ENCODE data around the gene C20orf173. TPM values are rescaled to one million over a fixed set of nuclear protein-coding genes. Genes with fewer than 3 reads are reported as not detected.

C20orf173 gene
- total and polyA plus RNA-seq, 2 of the 13 experiments (the other 11 are each of a cell fraction or from before 2014, with no cell fraction given) = not detected

DNA sequence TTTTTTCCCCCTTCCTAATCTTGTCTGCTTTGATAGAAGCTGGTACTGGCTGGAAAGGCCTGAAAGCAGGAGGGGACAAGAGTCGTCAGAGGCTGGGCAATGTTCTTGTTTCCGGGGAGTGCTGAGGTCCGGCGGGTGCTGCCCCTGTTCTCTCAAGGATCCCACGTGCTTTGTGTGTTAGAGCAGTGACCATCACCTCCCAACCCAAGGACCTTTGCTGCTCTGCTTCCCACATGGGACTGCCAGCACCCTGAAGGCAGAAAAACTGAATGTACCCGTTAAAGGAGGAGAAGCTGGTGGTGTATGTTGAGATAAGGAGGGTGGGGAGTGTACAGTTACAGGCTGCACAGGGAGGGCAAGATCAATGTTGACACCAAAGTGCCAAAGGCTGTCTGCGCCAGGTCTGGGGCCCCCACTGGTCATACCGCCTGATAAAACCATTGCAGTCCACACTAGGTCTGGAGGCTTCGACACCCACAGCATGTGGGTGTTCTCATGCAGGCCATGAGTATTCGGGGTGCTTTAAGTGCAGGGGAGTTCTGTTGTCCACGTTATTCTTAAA is 15.0 kb downstream of the C20orf173 start:
- peaks cover 23 to 45% of the 10 kb centered on the region in 2 experiments for H3K36me3 ChIP-seq (replicated peaks in 1 of 2; ENCODE audit: control insufficient read depth in 1 of 2, insufficient read depth in 2 of 2, low read length in 2 of 2)
- ChIA-PET CTCF (ENCODE audit: low intra/inter-chr PET ratio, low total read pairs) (no interaction called here), POLR2A (interaction anchor here (1.8 kb wide), 1 partner anchor 28 kb away, joined by 4 read pairs; the partner anchor contains the start of gene ERGIC3)
- DNase-seq (ENCODE audit: low spot score) (no peak), FAIRE-seq (no peak), ATAC-seq (no peak; the same call in 2 of the 3 replicates)
- in situ Hi-C loops (cut with HindIII; ENCODE audit: extremely low pct_ligation_motif_present, low pct_unique_long_range_greater_than_20kb) (no loop called here), intact Hi-C loops (cut with micrococcal nuclease; ENCODE audit: unreplicated experiment) (no loop called here)
- H3K9ac ChIP-seq (ENCODE audit: insufficient read depth, low read depth, low read length) = no peak overlapping the region
- H3K4me2 ChIP-seq (ENCODE audit: low read depth, low read length) = no peak overlapping the region
- 94% methylated on average over 11 of the region's 11 CpGs for WGBS (ENCODE audit: low lambda C conversion rate)
- no TSS peak for BruUV-seq (replicated peaks)
- H3K4me3 ChIP-seq (replicated peaks in 1 of 3; ENCODE audit: insufficient read depth in 1 of 3, low read depth in 2 of 3, low read length in 3 of 3) = no peak overlapping the region
- H3K4me1 ChIP-seq (ENCODE audit: insufficient read depth, low read length) = peaks cover 13% of the 10 kb centered on the region
- H3K27me3 ChIP-seq (ENCODE audit: control insufficient read depth in 1 of 2, insufficient read depth in 2 of 2, low read length in 2 of 2) = no peaks in the 10 kb centered on the region
- H3K9me3 ChIP-seq (ENCODE audit: low read length) = no peaks in the 10 kb centered on the region
- H4K20me1 ChIP-seq (ENCODE audit: insufficient read depth, low read length) = no peaks in the 10 kb centered on the region
- H3K79me2 ChIP-seq (ENCODE audit: insufficient read depth, low read length) = no peaks in the 10 kb centered on the region
- no peak for TF ChIP-seq DNMT3B (CRISPR knock-in tag; conservative IDR thresholded peaks at IDR 0.05)
- TF ChIP-seq, protein P1, sequence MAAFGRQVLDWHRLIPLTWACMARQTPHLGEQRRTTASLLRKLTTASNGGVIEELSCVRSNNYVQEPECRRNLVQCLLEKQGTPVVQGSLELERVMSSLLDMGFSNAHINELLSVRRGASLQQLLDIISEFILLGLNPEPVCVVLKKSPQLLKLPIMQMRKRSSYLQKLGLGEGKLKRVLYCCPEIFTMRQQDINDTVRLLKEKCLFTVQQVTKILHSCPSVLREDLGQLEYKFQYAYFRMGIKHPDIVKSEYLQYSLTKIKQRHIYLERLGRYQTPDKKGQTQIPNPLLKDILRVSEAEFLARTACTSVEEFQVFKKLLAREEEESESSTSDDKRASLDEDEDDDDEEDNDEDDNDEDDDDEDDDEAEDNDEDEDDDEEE (CRISPR knock-in tag; IDR thresholded peaks at IDR 0.05) = 0 out of 2 replicates have a peak, but pooled peaks have one; percentile 27
- 0 out of 2 replicates have a peak, but pooled peaks have one; percentile 9 for TF ChIP-seq SALL1 (CRISPR knock-in tag; IDR thresholded peaks at IDR 0.05)
- TF ChIP-seq POLR2A (IDR thresholded peaks at IDR 0.05; ENCODE audit: insufficient read depth in 1 of 2, low read depth in 2 of 2, low read length in 2 of 2) = peak in 1 of 2 experiments; percentile 19; a peak in 1 of 4 replicates
- peak; percentile 7 for TF ChIP-seq AGO2 (optimal IDR thresholded peaks at IDR 0.05; ENCODE audit: low read depth, low read length)
- TF ChIP-seq, protein P2, sequence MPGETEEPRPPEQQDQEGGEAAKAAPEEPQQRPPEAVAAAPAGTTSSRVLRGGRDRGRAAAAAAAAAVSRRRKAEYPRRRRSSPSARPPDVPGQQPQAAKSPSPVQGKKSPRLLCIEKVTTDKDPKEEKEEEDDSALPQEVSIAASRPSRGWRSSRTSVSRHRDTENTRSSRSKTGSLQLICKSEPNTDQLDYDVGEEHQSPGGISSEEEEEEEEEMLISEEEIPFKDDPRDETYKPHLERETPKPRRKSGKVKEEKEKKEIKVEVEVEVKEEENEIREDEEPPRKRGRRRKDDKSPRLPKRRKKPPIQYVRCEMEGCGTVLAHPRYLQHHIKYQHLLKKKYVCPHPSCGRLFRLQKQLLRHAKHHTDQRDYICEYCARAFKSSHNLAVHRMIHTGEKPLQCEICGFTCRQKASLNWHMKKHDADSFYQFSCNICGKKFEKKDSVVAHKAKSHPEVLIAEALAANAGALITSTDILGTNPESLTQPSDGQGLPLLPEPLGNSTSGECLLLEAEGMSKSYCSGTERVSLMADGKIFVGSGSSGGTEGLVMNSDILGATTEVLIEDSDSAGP (CRISPR knock-in tag; IDR thresholded peaks at IDR 0.05; ENCODE audit: borderline replicate concordance) = 0 out of 2 replicates have a peak, but pooled peaks have one; percentile 15
- TF ChIP-seq SP5 (CRISPR knock-in tag; IDR thresholded peaks at IDR 0.05; ENCODE audit: borderline replicate concordance, low read depth) = no peak
- TF ChIP-seq, protein P3, sequence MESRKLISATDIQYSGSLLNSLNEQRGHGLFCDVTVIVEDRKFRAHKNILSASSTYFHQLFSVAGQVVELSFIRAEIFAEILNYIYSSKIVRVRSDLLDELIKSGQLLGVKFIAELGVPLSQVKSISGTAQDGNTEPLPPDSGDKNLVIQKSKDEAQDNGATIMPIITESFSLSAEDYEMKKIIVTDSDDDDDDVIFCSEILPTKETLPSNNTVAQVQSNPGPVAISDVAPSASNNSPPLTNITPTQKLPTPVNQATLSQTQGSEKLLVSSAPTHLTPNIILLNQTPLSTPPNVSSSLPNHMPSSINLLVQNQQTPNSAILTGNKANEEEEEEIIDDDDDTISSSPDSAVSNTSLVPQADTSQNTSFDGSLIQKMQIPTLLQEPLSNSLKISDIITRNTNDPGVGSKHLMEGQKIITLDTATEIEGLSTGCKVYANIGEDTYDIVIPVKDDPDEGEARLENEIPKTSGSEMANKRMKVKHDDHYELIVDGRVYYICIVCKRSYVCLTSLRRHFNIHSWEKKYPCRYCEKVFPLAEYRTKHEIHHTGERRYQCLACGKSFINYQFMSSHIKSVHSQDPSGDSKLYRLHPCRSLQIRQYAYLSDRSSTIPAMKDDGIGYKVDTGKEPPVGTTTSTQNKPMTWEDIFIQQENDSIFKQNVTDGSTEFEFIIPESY (CRISPR knock-in tag; IDR thresholded peaks at IDR 0.05) = 0 out of 2 replicates have a peak, but pooled peaks have one; percentile 60
- TF ChIP-seq, protein P4, sequence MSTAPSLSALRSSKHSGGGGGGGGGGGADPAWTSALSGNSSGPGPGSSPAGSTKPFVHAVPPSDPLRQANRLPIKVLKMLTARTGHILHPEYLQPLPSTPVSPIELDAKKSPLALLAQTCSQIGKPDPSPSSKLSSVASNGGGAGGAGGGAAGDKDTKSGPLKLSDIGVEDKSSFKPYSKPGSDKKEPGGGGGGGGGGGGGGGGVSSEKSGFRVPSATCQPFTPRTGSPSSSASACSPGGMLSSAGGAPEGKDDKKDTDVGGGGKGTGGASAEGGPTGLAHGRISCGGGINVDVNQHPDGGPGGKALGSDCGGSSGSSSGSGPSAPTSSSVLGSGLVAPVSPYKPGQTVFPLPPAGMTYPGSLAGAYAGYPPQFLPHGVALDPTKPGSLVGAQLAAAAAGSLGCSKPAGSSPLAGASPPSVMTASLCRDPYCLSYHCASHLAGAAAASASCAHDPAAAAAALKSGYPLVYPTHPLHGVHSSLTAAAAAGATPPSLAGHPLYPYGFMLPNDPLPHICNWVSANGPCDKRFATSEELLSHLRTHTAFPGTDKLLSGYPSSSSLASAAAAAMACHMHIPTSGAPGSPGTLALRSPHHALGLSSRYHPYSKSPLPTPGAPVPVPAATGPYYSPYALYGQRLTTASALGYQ (CRISPR knock-in tag; IDR thresholded peaks at IDR 0.05) = no peak
- no peak for TF ChIP-seq RNF2 (conservative IDR thresholded peaks at IDR 0.05; ENCODE audit: low read depth)
- H2AFZ ChIP-seq (ENCODE audit: low read length) = no peak overlapping the region
- no peak overlapping the region for H3K27ac ChIP-seq (ENCODE audit: extremely low read length, insufficient read depth, low read length)
